Mesenchymal stem cell (in vitro differentiated cells and primary cell): ENCODE results near the gene AOAH.

Experiments used
- DNase-seq: peaks from one replicate; pipeline ENCODE4 v3.0.0-alpha.2; 2013
- H2AFZ ChIP-seq: one replicate; pipeline ENCODE4 v1.6.1; 2013; ENCODE audit warnings: low read depth, mild to moderate bottlenecking, control low read depth, inconsistent platforms, low read length, moderate library complexity
- H2AK5ac ChIP-seq: 2 replicates; pipeline ENCODE4 v1.6.1; 2013; ENCODE audit warnings: low read length, moderate library complexity, mild to moderate bottlenecking, inconsistent platforms; ENCODE audit not compliant: severe bottlenecking
- H2BK120ac ChIP-seq: one replicate; pipeline ENCODE4 v1.6.1; 2013; ENCODE audit warnings: low read depth, mild to moderate bottlenecking, inconsistent platforms, low read length, moderate library complexity
- H2BK12ac ChIP-seq, 2 experiments: one replicate each; pipeline ENCODE4 v1.6.1; 2013; ENCODE audit warnings: inconsistent platforms in 2 of 2, low read length in 2 of 2, mild to moderate bottlenecking in 2 of 2, moderate library complexity in 2 of 2, control low read depth in 1 of 2
- H2BK15ac ChIP-seq: one replicate; pipeline ENCODE4 v1.6.1; 2013; ENCODE audit warnings: mild to moderate bottlenecking, low read depth, inconsistent platforms; ENCODE audit not compliant: poor library complexity, severe bottlenecking
- H2BK5ac ChIP-seq: 2 replicates; pipeline ENCODE4 v1.6.1; 2013; ENCODE audit warnings: low read depth, mild to moderate bottlenecking, low read length, control low read depth, inconsistent platforms; ENCODE audit not compliant: poor library complexity, severe bottlenecking
- H3K14ac ChIP-seq, 2 experiments: one replicate each; pipeline ENCODE4 v1.6.1; 2013; ENCODE audit warnings: inconsistent platforms in 2 of 2, low read length in 2 of 2, control low read depth in 1 of 2, mild to moderate bottlenecking in 1 of 2, moderate library complexity in 1 of 2
- H3K18ac ChIP-seq, 2 experiments: one replicate each; pipeline ENCODE4 v1.6.1; 2013; ENCODE audit warnings: inconsistent platforms in 2 of 2, low read length in 2 of 2, control low read depth in 1 of 2, low read depth in 1 of 2, mild to moderate bottlenecking in 1 of 2
- H3K23ac ChIP-seq, 2 experiments: one replicate each; pipeline ENCODE4 v1.6.1; 2013; ENCODE audit warnings: inconsistent platforms in 2 of 2, low read length in 2 of 2, mild to moderate bottlenecking in 2 of 2, moderate library complexity in 2 of 2, control low read depth in 1 of 2
- H3K27ac ChIP-seq: 2 replicates; pipeline ENCODE4 v1.5.1; 2013; ENCODE audit warnings: mild to moderate bottlenecking, moderate library complexity, low read length, control low read depth, inconsistent platforms; ENCODE audit not compliant: poor library complexity, severe bottlenecking
- H3K27me3 ChIP-seq, 2 experiments: 2 replicates each; pipeline versions ENCODE4 v1.6.1 to v1.7.0; 2013; ENCODE audit warnings: low read length in 2 of 2, mild to moderate bottlenecking in 2 of 2, moderate library complexity in 2 of 2, control low read depth in 1 of 2, inconsistent platforms in 1 of 2; ENCODE audit not compliant: control insufficient read depth in 1 of 2, insufficient read depth in 1 of 2
- H3K36me3 ChIP-seq, 2 experiments: 2 replicates each; pipeline versions ENCODE4 v1.6.1 to v1.7.0; 2013; ENCODE audit warnings: low read length in 2 of 2, control low read depth in 1 of 2, inconsistent platforms in 1 of 2, low read depth in 1 of 2, mild to moderate bottlenecking in 1 of 2; ENCODE audit not compliant: insufficient read depth in 2 of 2, control insufficient read depth in 1 of 2
- H3K4ac ChIP-seq, 2 experiments: one replicate each; pipeline ENCODE4 v1.6.1; 2013; ENCODE audit warnings: inconsistent platforms in 2 of 2, low read length in 2 of 2, mild to moderate bottlenecking in 2 of 2, moderate library complexity in 2 of 2, control low read depth in 1 of 2, low read depth in 1 of 2
- H3K4me1 ChIP-seq: 2 replicates; pipeline ENCODE4 v1.6.1; 2013; ENCODE audit warnings: low read depth, low read length, control low read depth; ENCODE audit not compliant: control insufficient read depth, insufficient read depth
- H3K4me2 ChIP-seq: 2 replicates; pipeline ENCODE4 v1.6.1; 2013; ENCODE audit warnings: low read length, mild to moderate bottlenecking, inconsistent platforms; ENCODE audit not compliant: poor library complexity, severe bottlenecking
- H3K4me3 ChIP-seq, 2 experiments: 2 replicates each; pipeline versions ENCODE4 v1.5.1 to v1.7.0; 2013; ENCODE audit warnings: low read length in 2 of 2, mild to moderate bottlenecking in 2 of 2, control low read depth in 1 of 2, low read depth in 1 of 2; ENCODE audit not compliant: insufficient read depth in 1 of 2
- H3K79me1 ChIP-seq: replicated peaks from 2 replicates; pipeline ENCODE4 v1.6.1; 2013; ENCODE audit warnings: mild to moderate bottlenecking, control low read depth, low read length, inconsistent platforms; ENCODE audit not compliant: poor library complexity, severe bottlenecking
- H3K9ac ChIP-seq: 2 replicates; pipeline ENCODE4 v1.7.0; 2013; ENCODE audit warnings: mild to moderate bottlenecking, low read length, moderate library complexity
- H3K9me3 ChIP-seq: 2 replicates; pipeline ENCODE4 v1.7.0; 2013; ENCODE audit warnings: mild to moderate bottlenecking, low read length; ENCODE audit not compliant: control insufficient read depth
- H4K8ac ChIP-seq: one replicate; pipeline ENCODE4 v1.6.1; 2013; ENCODE audit warnings: inconsistent platforms, mild to moderate bottlenecking, low read length, moderate library complexity
- H4K91ac ChIP-seq: one replicate; pipeline ENCODE4 v1.6.1; 2013; ENCODE audit warnings: mild to moderate bottlenecking, low read length, inconsistent platforms
- WGBS: methylation state at CpG from one replicate; pipeline ENCODE4 v1.1.7; 2013; ENCODE audit warnings: mixed read lengths; 5-methylcytosine and 5-hydroxymethylcytosine counted together

AOAH gene

GRCh38 chr7:36749282-36749960 lies 25.1 kb upstream of the AOAH start:
- no peak overlapping the region for H3K27ac ChIP-seq
- H2AFZ ChIP-seq, result no peak overlapping the region
- no peaks in the 10 kb centered on the region for H3K79me1 ChIP-seq
- no peaks in the 10 kb centered on the region for H3K36me3 ChIP-seq
- peak overlapping the region; percentile 20 for H2AK5ac ChIP-seq
- H3K18ac ChIP-seq, result no peak overlapping the region
- no peak overlapping the region for H3K4me3 ChIP-seq
- H3K27me3 ChIP-seq, result no peaks in the 10 kb centered on the region
- H3K23ac ChIP-seq, result no peak overlapping the region
- H2BK15ac ChIP-seq, result no peak overlapping the region
- no peaks in the 10 kb centered on the region for H3K9me3 ChIP-seq
- H4K8ac ChIP-seq, result no peak overlapping the region
- H4K91ac ChIP-seq, result no peak overlapping the region
- no peak overlapping the region for H3K9ac ChIP-seq
- no peak overlapping the region for H3K4ac ChIP-seq
- WGBS, result 70% methylated on average over 2 of the region's 2 CpGs
- no peak overlapping the region for H3K4me2 ChIP-seq
- peak; percentile 20 for DNase-seq
- no peak overlapping the region for H2BK120ac ChIP-seq
- no peak overlapping the region for H2BK12ac ChIP-seq
- H3K4me1 ChIP-seq, result peaks cover 17% of the 10 kb centered on the region
- H3K14ac ChIP-seq, result no peak overlapping the region
- H2BK5ac ChIP-seq, result no peak overlapping the region

- no peaks in the 10 kb centered on the region for H3K36me3 ChIP-seq
- no peak overlapping the region for H3K23ac ChIP-seq
- H3K4me3 ChIP-seq, result no peak overlapping the region
- H2BK120ac ChIP-seq, result no peak overlapping the region
- no peak overlapping the region for H3K9ac ChIP-seq
- H3K27ac ChIP-seq, result peak overlapping the region; percentile 76
- no peak overlapping the region for H3K18ac ChIP-seq
- no peak for DNase-seq
- H2BK15ac ChIP-seq, result no peak overlapping the region
- H3K27me3 ChIP-seq, result no peaks in the 10 kb centered on the region
- H3K4ac ChIP-seq, result no peak overlapping the region
- peaks cover 2% of the 10 kb centered on the region for H3K9me3 ChIP-seq
- peaks cover 17% of the 10 kb centered on the region for H3K4me1 ChIP-seq
- peak overlapping the region in 1 of 2 experiments; percentile 9 for H3K14ac ChIP-seq
- H2AK5ac ChIP-seq, result peak overlapping the region; percentile 28
- no peak overlapping the region for H2BK12ac ChIP-seq
- no peak overlapping the region for H4K91ac ChIP-seq
- H2AFZ ChIP-seq, result no peak overlapping the region
- H4K8ac ChIP-seq, result no peak overlapping the region
- no peak overlapping the region for H2BK5ac ChIP-seq
- no peaks in the 10 kb centered on the region for H3K79me1 ChIP-seq
- WGBS, result 82% methylated on average over 7 of the region's 7 CpGs
- no peak overlapping the region for H3K4me2 ChIP-seq
Measured at GRCh38 chr7:36748017-36748487, 23.8 kb upstream of the AOAH start.

- H3K4me3 ChIP-seq, result no peak overlapping the region
- no peak overlapping the region for H3K23ac ChIP-seq
- H3K27ac ChIP-seq, result peak overlapping the region; percentile 98
- H2BK15ac ChIP-seq, result no peak overlapping the region
- no peak overlapping the region for H2AFZ ChIP-seq
- peak overlapping the region; percentile 40 for H3K4me2 ChIP-seq
- H2BK5ac ChIP-seq, result peak overlapping the region; percentile 98
- peaks cover 2% of the 10 kb centered on the region for H3K9me3 ChIP-seq
- no peak overlapping the region for H3K18ac ChIP-seq
- peak overlapping the region; percentile 100 for H2AK5ac ChIP-seq
- 78% methylated on average over 4 of the region's 4 CpGs for WGBS
- DNase-seq, result peak; percentile 38
- H2BK120ac ChIP-seq, result no peak overlapping the region
- no peaks in the 10 kb centered on the region for H3K27me3 ChIP-seq
- H3K4me1 ChIP-seq, result peaks cover 17% of the 10 kb centered on the region
- H3K4ac ChIP-seq, result no peak overlapping the region
- no peak overlapping the region for H4K91ac ChIP-seq
- H2BK12ac ChIP-seq, result no peak overlapping the region
- H3K79me1 ChIP-seq, result no peaks in the 10 kb centered on the region
- H3K36me3 ChIP-seq, result no peaks in the 10 kb centered on the region
- H3K14ac ChIP-seq, result peak overlapping the region in 1 of 2 experiments; percentile 9
- H4K8ac ChIP-seq, result no peak overlapping the region
- H3K9ac ChIP-seq, result no peak overlapping the region
Measured at GRCh38 chr7:36747280-36748016, 23.2 kb upstream of the AOAH start.

- no peak overlapping the region for H2AFZ ChIP-seq
- peak overlapping the region in 1 of 2 experiments; percentile 14 for H3K18ac ChIP-seq
- H3K9ac ChIP-seq, result no peak overlapping the region
- WGBS, result 75% methylated on average over 5 of the region's 5 CpGs
- no peak overlapping the region for H3K4ac ChIP-seq
- peak overlapping the region; percentile 100 for H2AK5ac ChIP-seq
- H2BK120ac ChIP-seq, result no peak overlapping the region
- H3K14ac ChIP-seq, result no peak overlapping the region
- H3K4me2 ChIP-seq, result no peak overlapping the region
- no peak overlapping the region for H2BK15ac ChIP-seq
- no peaks in the 10 kb centered on the region for H3K27me3 ChIP-seq
- no peaks in the 10 kb centered on the region for H3K36me3 ChIP-seq
- no peak overlapping the region for H3K23ac ChIP-seq
- H3K4me1 ChIP-seq, result peaks cover 17% of the 10 kb centered on the region
- H3K4me3 ChIP-seq, result no peak overlapping the region
- H4K8ac ChIP-seq, result no peak overlapping the region
- no peak overlapping the region for H2BK12ac ChIP-seq
- H3K79me1 ChIP-seq, result no peaks in the 10 kb centered on the region
- H3K27ac ChIP-seq, result peak overlapping the region; percentile 98
- DNase-seq, result peak; percentile 2
- peaks cover 2% of the 10 kb centered on the region for H3K9me3 ChIP-seq
- H2BK5ac ChIP-seq, result peak overlapping the region; percentile 98
- no peak overlapping the region for H4K91ac ChIP-seq
Measured at GRCh38 chr7:36746347-36746746, 22.1 kb upstream of the AOAH start.
